ENCODE measurements around the gene CELA3B.

Gene CELA3B

GRCh38 chr1:21935393-21935804 lies 41.4 kb upstream of the CELA3B start:
- ChIA-PET POLR2A (interaction anchor here (0.6 to 1.2 kb wide), 4 partner anchors 11 to 34 kb away, joined by 3 to 12 read pairs (median 3); no protein-coding TSS in a partner anchor), CTCF (interaction anchor here (0.8 to 1.1 kb wide), 3 partner anchors 10 to 28 kb away, joined by 3 read pairs; no protein-coding TSS in a partner anchor)
- H3K4me3 ChIP-seq (ENCODE audit: low read depth, low read length), result no peak overlapping the region
- no peaks in the 10 kb centered on the region for H3K9me3 ChIP-seq (ENCODE audit: control insufficient read depth, insufficient read depth, low read depth, low read length)
- H3K4me1 ChIP-seq (ENCODE audit: control insufficient read depth, insufficient read depth, low read length), result 0 out of 2 replicates have a peak, but pooled peaks cover 3% of the 10 kb centered on the region
- TF ChIP-seq BCL11B (tag by site-specific recombination; IDR thresholded peaks at IDR 0.05; ENCODE audit: low read depth) (no peak), ZFHX2 (tag by site-specific recombination; conservative IDR thresholded peaks at IDR 0.05) (peak; percentile 52), ZNF24 (tag by site-specific recombination; IDR thresholded peaks at IDR 0.05) (0 out of 2 replicates have a peak, but pooled peaks have one; percentile 47), PRDM1 (tag by site-specific recombination; IDR thresholded peaks at IDR 0.05) (0 out of 2 replicates have a peak, but pooled peaks have one; percentile 22), ZBTB1 (tag by site-specific recombination; IDR thresholded peaks at IDR 0.05) (no peak), EGR2 (tag by site-specific recombination; IDR thresholded peaks at IDR 0.05; ENCODE audit: low read depth) (peak; percentile 50; the same call in 1 of the 2 replicates), ZNF600 (tag by site-specific recombination; IDR thresholded peaks at IDR 0.05) (peak; percentile 27; the same call in 1 of the 2 replicates)
- no peak overlapping the region for H3K27ac ChIP-seq (ENCODE audit: extremely low read depth, low read depth, low read length)
- H3K36me3 ChIP-seq (ENCODE audit: control insufficient read depth in 2 of 2, insufficient read depth in 1 of 2, low read length in 2 of 2), result no peaks in the 10 kb centered on the region

- H3K4me1 ChIP-seq (ENCODE audit: control insufficient read depth, insufficient read depth, low read length), result 0 out of 2 replicates have a peak, but pooled peaks cover 3% of the 10 kb centered on the region
- TF ChIP-seq ELK4 (IDR thresholded peaks at IDR 0.05; ENCODE audit: borderline replicate concordance, low read depth, low read length) (no peak), ZNF707 (tag by site-specific recombination; IDR thresholded peaks at IDR 0.05) (no peak), ZNF521 (tag by site-specific recombination; IDR thresholded peaks at IDR 0.05) (no peak), ZNF571 (tag by site-specific recombination; IDR thresholded peaks at IDR 0.05) (no peak), ZNF768 (tag by site-specific recombination; IDR thresholded peaks at IDR 0.05) (no peak)
- ChIA-PET POLR2A (interaction anchor here (0.6 to 1.2 kb wide), 4 partner anchors 10 to 35 kb away, joined by 3 to 12 read pairs (median 3); no protein-coding TSS in a partner anchor), CTCF (interaction anchor here (0.6 to 1.1 kb wide), 4 partner anchors 9 to 358 kb away, joined by 3 read pairs; no protein-coding TSS in a partner anchor)
- no peak overlapping the region; the same call in 1 of the 2 replicates for H3K4me3 ChIP-seq (ENCODE audit: low read depth, low read length)
- no peaks in the 10 kb centered on the region for H3K9me3 ChIP-seq (ENCODE audit: control insufficient read depth, insufficient read depth, low read depth, low read length)
- H3K27ac ChIP-seq (ENCODE audit: extremely low read depth, low read depth, low read length), result no peak overlapping the region
- H3K36me3 ChIP-seq (ENCODE audit: control insufficient read depth in 2 of 2, insufficient read depth in 1 of 2, low read length in 2 of 2), result no peaks in the 10 kb centered on the region
Observed at GRCh38 chr1:21935891-21936365, 40.9 kb upstream of the CELA3B start.

GRCh38 chr1:21936366-21937031 lies 40.3 kb upstream of the CELA3B start:
- POLR2A ChIA-PET, result interaction anchor here (0.9 to 1.2 kb wide), 2 partner anchors 10 to 23 kb away, joined by 3 to 12 read pairs; no protein-coding TSS in a partner anchor
- Histone ChIP-seq H3K9me3 (ENCODE audit: control insufficient read depth, insufficient read depth, low read depth, low read length) (no peaks in the 10 kb centered on the region), H3K4me1 (ENCODE audit: control insufficient read depth, insufficient read depth, low read length) (0 out of 2 replicates have a peak, but pooled peaks cover 3% of the 10 kb centered on the region), H3K27ac (ENCODE audit: extremely low read depth, low read depth, low read length) (no peak overlapping the region), H3K36me3 (ENCODE audit: control insufficient read depth in 2 of 2, insufficient read depth in 1 of 2, low read length in 2 of 2) (no peaks in the 10 kb centered on the region), H3K4me3 (ENCODE audit: low read depth, low read length) (peak overlapping the region; percentile 36)
- CTCF ChIA-PET, result interaction anchor here (0.6 to 1.1 kb wide), 3 partner anchors 9 to 358 kb away, joined by 3 read pairs; no protein-coding TSS in a partner anchor
- TF ChIP-seq YY1 (tag by site-specific recombination; IDR thresholded peaks at IDR 0.05), result no peak
- no peak for TF ChIP-seq ZNF350 (tag by site-specific recombination; IDR thresholded peaks at IDR 0.05)
- TF ChIP-seq ZNF768 (tag by site-specific recombination; IDR thresholded peaks at IDR 0.05), result peak; percentile 67; the same call in 1 of the 2 replicates
- no peak for TF ChIP-seq KLF7 (tag by site-specific recombination; IDR thresholded peaks at IDR 0.05; ENCODE audit: borderline replicate concordance)
- TF ChIP-seq ZFHX2 (tag by site-specific recombination; conservative IDR thresholded peaks at IDR 0.05), result 0 out of 2 replicates have a peak, but pooled peaks have one; percentile 22
- no peak for TF ChIP-seq REST (tag by site-specific recombination; IDR thresholded peaks at IDR 0.05)
- peak; percentile 28 for TF ChIP-seq ZBTB26 (tag by site-specific recombination; optimal IDR thresholded peaks at IDR 0.05)
- TF ChIP-seq ZNF514 (tag by site-specific recombination; IDR thresholded peaks at IDR 0.05), result no peak
- no peak for TF ChIP-seq ZFP41 (tag by site-specific recombination; IDR thresholded peaks at IDR 0.05; ENCODE audit: borderline replicate concordance)
- TF ChIP-seq REPIN1 (tag by site-specific recombination; IDR thresholded peaks at IDR 0.05; ENCODE audit: low read depth), result no peak
- 0 out of 2 replicates have a peak, but pooled peaks have one; percentile 15 for TF ChIP-seq PATZ1 (tag by site-specific recombination; IDR thresholded peaks at IDR 0.05)

All from HEK293 (cell line).